GOT3 (cell line): ENCODE measurements around the gene CMTM8.

ENCODE experiments used
- DNase-seq: peaks from one replicate; lab custom pipeline; 2025; ENCODE audit warnings: mixed read lengths; lab: John Stamatoyannopoulos, UW

Gene CMTM8

GRCh38 chr3:32308378-32308777 is 69.9 kb downstream of the CMTM8 start:
- DNase-seq = no peak

DNA sequence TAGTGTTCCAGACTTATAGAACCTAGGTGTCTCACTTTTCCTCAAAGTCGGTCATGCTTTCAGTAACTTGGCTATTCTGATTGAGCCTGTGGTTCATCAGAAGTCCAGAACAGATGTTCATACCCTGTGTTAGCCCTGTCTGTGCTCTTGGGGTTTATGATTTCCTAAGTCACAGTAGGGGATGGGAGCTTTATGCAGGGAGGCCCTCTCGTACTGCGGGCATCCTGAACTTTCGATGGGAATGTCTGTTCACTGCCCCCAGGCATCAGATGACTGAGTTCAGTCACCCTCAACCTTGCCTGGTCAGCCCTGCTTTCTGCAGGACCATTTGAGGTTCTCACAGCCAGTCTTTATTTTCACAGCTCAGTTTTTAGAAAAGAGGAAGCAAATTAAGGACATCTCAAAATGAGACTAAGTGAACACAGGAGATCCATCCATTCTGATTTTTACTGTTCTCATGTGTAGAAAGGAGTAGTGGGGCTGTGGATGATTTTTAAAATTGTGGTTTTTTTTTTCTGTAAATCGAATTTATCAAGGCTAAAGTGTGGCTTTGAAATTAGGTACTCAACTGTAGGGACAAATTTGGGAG is 71.3 kb downstream of the CMTM8 start:
- no peak for DNase-seq

DNA sequence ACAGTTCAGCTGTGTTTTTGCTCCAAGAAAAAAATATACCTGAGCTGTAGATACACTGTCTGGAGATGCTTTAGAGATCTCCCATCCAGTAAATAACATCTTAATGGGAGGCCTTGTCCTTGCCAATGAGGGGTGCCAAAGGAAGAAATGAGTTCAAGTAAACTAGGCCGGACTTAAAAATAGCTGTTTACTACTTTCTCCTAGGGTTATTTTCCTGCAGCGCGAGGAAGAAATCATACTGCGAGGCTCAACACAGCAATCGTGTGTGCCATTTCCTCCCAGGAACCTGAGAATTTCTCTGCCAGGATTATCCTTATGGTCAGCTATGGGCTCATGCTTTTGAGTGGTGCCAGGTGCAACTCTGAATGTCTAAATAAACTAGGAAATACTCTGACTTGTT is 71.9 kb downstream of the CMTM8 start:
- DNase-seq = no peak

DNA sequence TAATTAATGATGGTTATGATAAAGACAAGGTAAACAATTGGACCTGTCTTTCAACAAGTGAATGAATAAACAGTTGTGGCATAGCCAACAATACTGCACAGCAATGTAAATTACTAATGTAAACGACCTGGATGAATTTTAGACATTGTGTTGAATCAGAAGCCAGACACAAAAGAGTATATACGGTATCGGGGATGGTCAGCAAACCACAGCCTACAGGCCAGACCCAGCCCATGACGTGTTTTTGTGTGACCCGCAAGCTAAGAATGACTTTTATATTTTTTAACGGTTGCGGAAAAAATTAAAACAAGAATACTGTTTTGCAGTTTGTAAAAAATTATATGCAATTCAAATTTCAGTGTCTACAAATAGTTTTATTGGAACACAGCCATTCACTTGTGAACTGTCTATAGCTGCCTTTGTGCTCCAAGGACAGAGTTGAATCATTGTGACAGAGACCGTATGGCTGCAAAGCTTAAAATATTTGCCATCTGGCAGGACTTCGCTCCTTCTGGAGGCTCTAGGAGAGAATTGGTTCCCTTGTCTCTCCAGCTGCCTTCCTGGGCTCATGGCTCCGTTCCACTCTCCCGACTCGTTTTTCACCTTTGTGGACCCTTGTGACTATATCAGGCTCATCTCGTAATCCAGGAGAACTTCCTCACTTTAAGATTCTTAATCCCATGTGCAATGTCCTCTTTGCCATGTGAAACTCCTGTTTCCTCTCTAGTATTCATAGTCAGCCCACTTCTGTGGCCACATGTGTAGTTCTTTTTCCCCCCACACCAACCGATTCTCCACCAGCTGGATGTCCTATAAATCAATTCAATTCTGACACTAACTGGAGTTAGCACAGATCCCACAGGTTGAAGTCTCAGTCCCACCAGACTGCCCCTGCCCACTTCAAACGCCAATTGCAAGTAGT is 72.7 kb downstream of the CMTM8 start:
- no peak for DNase-seq

GRCh38 chr3:32312251-32312650 is 73.8 kb downstream of the CMTM8 start:
- DNase-seq = no peak

DNA sequence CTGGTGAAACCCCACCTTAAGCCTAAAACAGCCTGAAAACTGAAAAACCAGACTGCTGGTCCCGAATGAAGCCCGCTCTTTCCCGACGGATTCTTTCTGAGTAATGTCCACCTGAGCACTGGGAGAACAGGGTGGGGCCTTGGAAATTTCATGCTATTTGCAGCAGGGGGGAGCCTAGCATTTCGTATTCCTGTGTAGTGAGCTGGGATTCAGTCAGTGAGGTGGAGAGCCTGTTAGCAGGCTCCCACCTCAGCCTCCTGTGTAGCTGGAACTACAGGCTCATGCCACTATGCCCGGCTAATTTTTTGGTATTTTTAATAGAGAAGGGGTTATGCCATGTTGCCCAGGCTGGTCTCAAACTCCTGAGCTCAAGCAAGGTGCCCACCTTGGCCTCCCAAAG is 74.7 kb downstream of the CMTM8 start:
- DNase-seq = no peak

DNA sequence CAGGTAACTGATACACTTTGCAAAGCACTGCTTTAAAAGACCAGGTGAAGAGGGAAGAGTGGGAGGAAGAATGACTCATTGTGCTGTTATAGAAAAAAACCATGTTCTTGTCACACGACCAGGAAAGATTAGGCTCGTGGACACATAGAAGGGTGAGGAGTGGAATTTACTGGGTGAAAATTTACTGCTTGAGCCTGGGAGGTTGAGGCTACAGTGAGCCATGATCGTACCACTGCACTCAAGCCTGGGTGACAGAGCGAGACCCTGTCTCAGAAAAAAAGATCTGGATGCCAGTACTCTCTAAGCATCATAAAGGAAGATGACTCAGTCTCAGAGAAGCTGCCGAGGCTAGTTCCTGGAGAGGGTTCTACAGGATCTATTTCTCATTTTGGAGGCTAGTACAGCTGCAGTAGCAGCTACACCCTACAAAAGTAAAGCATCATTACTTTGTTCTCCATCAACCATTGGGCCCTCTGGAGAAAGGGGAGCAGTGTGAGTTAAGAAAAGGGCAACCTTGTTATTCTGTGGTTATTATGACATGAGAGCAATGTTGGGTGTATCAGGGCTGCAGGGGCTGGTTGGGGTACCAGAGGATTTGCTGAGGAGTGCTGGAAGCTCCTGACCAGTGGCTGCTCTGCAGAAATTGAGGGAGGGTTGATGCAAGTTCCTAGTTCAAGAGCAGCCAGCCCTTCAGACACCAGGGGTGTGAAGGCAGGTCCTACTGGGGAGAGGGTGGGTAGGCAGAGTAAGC is 75.4 kb downstream of the CMTM8 start:
- no peak for DNase-seq

GRCh38 chr3:32315441-32315840 is 77.0 kb downstream of the CMTM8 start:
- no peak for DNase-seq

- no peak for DNase-seq
Observed at GRCh38 chr3:32316319-32316718, 77.8 kb downstream of the CMTM8 start.

DNA sequence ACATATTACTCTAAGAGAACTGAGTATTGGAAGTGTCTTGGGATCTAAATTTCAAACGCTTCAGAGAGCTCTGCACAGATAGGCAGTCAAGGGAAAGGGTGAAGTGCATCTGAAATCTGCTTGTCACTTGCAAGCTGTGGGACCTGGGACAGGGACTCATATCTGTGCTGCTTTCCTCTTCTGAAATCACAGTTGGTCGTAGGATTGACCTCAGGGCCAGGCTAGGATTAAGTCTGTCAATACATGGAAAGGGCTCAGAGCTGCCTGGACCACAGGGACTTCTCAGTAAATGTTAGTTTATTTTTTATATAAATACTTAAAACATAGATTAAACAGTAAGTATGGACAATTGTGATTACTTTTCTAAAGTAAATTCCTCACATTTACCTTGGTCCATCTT is 78.5 kb downstream of the CMTM8 start:
- DNase-seq = no peak

GRCh38 chr3:32319607-32320006 is 81.1 kb downstream of the CMTM8 start:
- DNase-seq = no peak

GRCh38 chr3:32320080-32320479 is 81.6 kb downstream of the CMTM8 start:
- no peak for DNase-seq

- DNase-seq = no peak
Observed at GRCh38 chr3:32321095-32321790, 82.8 kb downstream of the CMTM8 start.

DNA sequence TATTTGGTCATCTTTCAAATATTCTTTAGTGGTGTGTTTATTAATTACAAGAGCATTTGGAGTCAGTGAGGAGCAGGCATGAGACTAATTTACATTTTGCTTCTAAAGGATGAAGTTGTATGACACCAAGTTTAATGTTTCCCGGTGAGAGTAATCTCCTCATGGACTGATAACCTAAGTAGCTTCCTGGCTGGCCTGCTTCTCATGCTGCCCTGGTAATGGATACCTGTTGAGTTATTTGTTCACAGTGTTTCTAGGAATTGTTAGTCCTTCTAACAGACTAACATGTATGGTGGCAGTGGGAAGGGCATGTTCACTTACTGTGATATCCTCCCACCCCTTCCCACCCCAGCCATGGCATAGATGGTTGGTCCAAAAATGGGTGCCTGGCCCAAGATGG is 83.8 kb downstream of the CMTM8 start:
- no peak for DNase-seq

GRCh38 chr3:32323604-32324003 is 85.1 kb downstream of the CMTM8 start:
- no peak for DNase-seq

DNA sequence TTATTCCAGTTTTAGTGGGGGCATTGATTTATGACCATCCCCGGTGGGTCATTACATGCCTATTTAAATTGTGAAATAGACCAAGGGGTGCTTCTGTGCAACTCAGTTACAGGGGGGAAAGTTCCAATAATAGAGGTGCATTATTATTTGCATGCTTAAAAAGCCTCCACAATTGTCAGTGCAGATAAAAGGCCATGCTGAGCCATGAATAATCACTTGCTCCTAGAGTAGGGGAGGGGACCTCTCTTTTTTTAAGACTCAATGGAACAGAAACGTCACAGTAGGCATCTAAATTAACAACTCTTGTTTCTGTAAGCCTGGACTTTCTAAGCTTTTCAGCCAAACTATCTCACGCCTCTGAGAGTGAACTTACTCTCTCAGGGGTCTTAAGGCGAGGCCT is 86.7 kb downstream of the CMTM8 start:
- DNase-seq = no peak

GRCh38 chr3:32325927-32326326 is 87.4 kb downstream of the CMTM8 start:
- DNase-seq = no peak

GRCh38 chr3:32326795-32327194 is 88.3 kb downstream of the CMTM8 start:
- DNase-seq = no peak

DNA sequence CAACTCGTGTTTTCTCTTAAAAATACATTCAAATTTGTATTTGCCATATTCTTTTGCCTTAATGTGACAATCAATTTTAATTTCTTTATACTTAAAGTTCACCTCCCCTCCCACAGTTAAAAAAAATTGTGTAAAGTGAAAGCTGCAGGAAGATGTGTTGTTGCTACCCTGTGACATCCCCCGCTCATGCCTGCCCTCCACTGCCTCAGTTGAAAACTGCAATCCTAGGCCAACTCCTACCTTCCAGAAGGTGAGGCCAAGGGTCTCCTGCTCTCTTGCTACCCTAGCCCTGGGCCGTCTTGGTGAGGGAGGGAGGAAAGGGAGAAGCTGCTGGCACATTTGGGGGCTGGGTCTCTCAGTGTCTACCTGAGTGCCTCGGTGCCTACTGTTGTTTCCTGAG is 96.2 kb downstream of the CMTM8 start:
- DNase-seq = no peak

DNA sequence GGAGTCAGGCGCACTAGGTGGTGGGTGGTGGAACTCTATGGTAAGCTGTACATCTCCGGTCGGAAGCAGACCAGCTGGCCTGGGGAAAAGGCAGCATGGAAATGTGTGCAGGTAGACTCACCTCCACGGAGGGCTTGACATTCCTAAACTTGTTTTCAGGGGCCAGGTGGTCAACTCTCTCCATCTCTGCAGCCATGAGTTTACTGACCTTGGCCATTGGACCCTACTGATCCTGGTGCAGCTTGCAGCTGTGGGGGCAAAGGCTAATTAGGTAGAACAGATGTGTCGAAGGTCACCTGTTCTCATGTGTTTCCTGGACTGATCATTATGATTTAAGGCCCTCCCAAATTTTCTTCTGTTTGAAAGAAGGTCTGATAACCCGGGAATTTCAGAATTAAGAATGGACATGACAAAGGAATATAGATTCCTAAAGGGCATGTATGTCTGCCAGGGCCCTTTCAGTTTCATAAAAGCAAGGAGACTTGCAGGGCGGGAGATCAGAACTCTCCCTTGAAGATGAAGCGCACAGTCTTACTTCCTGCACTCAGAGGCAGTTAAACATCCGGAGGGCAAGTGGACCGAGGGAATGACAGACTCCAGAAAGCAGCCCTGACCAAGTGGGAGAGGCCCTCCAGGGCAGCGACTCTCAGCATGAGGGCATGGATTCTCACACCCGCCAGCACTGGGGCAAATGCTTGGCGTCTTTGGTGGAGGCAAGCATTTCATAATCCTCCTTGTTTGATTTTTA is 97.1 kb downstream of the CMTM8 start:
- no peak for DNase-seq

- no peak for DNase-seq
Observed at GRCh38 chr3:32336113-32336498, 97.6 kb downstream of the CMTM8 start.

DNA sequence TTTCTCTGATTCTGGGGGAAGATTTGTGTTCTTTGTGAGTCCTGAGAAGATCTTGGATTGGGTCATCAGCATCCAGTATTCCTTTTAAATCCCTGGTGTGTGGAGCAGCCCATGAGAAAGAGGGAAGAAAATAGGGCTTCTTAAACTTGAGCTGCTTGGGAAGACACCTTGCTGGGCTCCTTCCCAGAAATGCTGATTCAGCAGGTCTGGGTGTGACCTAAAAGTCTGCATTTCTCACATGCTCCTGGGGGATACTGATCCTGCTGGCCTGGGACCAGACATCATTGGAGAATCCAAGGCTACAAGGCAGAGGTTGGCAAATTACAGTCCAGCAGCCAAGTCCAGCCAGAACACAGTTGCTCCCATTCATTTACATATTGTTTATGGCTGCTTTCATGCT is 99.0 kb downstream of the CMTM8 start:
- no peak for DNase-seq
